Measurements from ENCODE around the gene ZFR2.

DNA sequence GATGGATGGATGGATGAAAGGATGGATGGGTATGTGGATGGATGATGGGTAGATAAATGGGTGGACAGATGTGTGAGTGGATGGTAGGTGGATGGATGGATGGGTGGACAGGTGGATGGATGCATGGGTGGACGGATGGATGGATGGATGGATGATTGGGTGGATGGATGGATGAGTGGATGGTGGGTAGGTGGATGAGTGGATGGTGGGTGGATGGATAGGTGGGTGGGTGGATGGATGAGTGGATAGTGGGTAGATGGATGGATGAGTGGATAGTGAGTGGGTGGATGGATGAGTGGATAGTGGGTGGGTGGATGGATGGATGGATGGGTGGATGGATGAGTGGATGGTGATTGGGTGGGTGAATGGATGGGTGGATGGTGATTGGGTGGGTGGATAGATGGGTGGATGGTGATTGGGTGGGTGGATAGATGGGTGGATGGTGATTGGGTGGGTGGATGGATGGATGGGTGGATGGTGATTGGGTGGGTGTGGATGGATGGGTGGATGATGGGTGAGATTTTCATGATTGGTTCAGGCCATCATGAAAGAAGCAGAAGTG lies 92.3 kb downstream of the ZFR2 start:
- TF ChIP-seq EZH2 (IDR thresholded peaks at IDR 0.05; ENCODE audit: borderline replicate concordance, low read depth, low read length, poor library complexity, severe bottlenecking) = no peak
- TF ChIP-seq, protein P1, sequence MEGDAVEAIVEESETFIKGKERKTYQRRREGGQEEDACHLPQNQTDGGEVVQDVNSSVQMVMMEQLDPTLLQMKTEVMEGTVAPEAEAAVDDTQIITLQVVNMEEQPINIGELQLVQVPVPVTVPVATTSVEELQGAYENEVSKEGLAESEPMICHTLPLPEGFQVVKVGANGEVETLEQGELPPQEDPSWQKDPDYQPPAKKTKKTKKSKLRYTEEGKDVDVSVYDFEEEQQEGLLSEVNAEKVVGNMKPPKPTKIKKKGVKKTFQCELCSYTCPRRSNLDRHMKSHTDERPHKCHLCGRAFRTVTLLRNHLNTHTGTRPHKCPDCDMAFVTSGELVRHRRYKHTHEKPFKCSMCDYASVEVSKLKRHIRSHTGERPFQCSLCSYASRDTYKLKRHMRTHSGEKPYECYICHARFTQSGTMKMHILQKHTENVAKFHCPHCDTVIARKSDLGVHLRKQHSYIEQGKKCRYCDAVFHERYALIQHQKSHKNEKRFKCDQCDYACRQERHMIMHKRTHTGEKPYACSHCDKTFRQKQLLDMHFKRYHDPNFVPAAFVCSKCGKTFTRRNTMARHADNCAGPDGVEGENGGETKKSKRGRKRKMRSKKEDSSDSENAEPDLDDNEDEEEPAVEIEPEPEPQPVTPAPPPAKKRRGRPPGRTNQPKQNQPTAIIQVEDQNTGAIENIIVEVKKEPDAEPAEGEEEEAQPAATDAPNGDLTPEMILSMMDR (conservative IDR thresholded peaks at IDR 0.05; ENCODE audit: low read depth, low read length) = no peak
